Measurements from ENCODE around the gene TPGS1. TPM values are rescaled to one million over a fixed set of nuclear protein-coding genes. Genes with fewer than 3 reads are reported as not detected.
A peak's percentile ranks its signal among the peaks of the same experiment; 100 is the strongest.
"Not testable (repeated sequence)": the region's sequence is repeated elsewhere in the genome, so short reads cannot be mapped to it uniquely, and the experiment has no call there.

The TPGS1 gene
- total and polyA plus RNA-seq, 3 donors from 2014 or later = 5.4 to 104 (median 98.5) TPM

- H3K36me3 ChIP-seq (ENCODE audit: low read depth, missing control alignments) = no peaks in the 10 kb centered on the region
- DNase-seq = no peak
- H3K9me3 ChIP-seq = no peaks in the 10 kb centered on the region
- H3K4me1 ChIP-seq = peaks cover 6% of the 10 kb centered on the region
- 76 to 78% methylated on average over 23 to 26 of the region's 26 CpGs for WGBS, 2 donors
- intact Hi-C loops (cut with DNase I; ENCODE audit: low total_unique reads) = no loop called here
- H3K4me3 ChIP-seq = no peak overlapping the region
- H3K27ac ChIP-seq = no peak overlapping the region
- TF ChIP-seq CTCF (IDR thresholded peaks at IDR 0.05) (no peak), POLR2A (IDR thresholded peaks at IDR 0.05) (no peak)
- H3K27me3 ChIP-seq = no peaks in the 10 kb centered on the region
These were observed 28.9 kb upstream of the TPGS1 start for GRCh38 chr19:478236-478903.

- no peak overlapping the region for H3K4me3 ChIP-seq
- H3K27ac ChIP-seq = no peak overlapping the region
- no peak for DNase-seq
- TF ChIP-seq CTCF (IDR thresholded peaks at IDR 0.05) (no peak), POLR2A (IDR thresholded peaks at IDR 0.05) (no peak)
- no peaks in the 10 kb centered on the region for H3K27me3 ChIP-seq
- H3K4me1 ChIP-seq = peaks cover 6% of the 10 kb centered on the region
- no peaks in the 10 kb centered on the region for H3K36me3 ChIP-seq (ENCODE audit: low read depth, missing control alignments)
- WGBS, 2 donors = 66 to 69% methylated on average over 14 of the region's 14 CpGs
- intact Hi-C loops (cut with DNase I; ENCODE audit: low total_unique reads) = no loop called here
- no peaks in the 10 kb centered on the region for H3K9me3 ChIP-seq
These were observed 28.3 kb upstream of the TPGS1 start for GRCh38 chr19:478976-479375.

GRCh38 chr19:480016-480855, 27.1 kb upstream of the TPGS1 start:
- 27 to 28% methylated on average over 36 of the region's 36 CpGs for WGBS, 2 donors
- peak; percentile 90 for DNase-seq
- Histone ChIP-seq H3K9me3 (no peaks in the 10 kb centered on the region), H3K27ac (peak overlapping the region; percentile 50 to 61), H3K4me1 (peaks cover 7% of the 10 kb centered on the region), H3K4me3 (no peak overlapping the region), H3K36me3 (ENCODE audit: low read depth, missing control alignments) (no peaks in the 10 kb centered on the region), H3K27me3 (no peaks in the 10 kb centered on the region)
- TF ChIP-seq CTCF (IDR thresholded peaks at IDR 0.05) = peak; percentile 42 to 66 (median 47)
- no peak for TF ChIP-seq POLR2A (IDR thresholded peaks at IDR 0.05)
- intact Hi-C loops (cut with DNase I; ENCODE audit: low total_unique reads) = no loop called here

GRCh38 chr19:481100-481499, 26.2 kb upstream of the TPGS1 start:
- H3K9me3 ChIP-seq; H3K4me3 ChIP-seq; H3K36me3 ChIP-seq (ENCODE audit: low read depth, missing control alignments); intact Hi-C loops (cut with DNase I; ENCODE audit: low total_unique reads); H3K27ac ChIP-seq; DNase-seq; H3K27me3 ChIP-seq: not testable (repeated sequence)
- peaks cover 10% of the 10 kb centered on the region for H3K4me1 ChIP-seq
- 89 to 91% methylated on average over 3 of the region's 3 CpGs for WGBS, 2 donors

- H3K9me3 ChIP-seq = no peaks in the 10 kb centered on the region
- TF ChIP-seq CTCF (IDR thresholded peaks at IDR 0.05) = no peak
- TF ChIP-seq POLR2A (IDR thresholded peaks at IDR 0.05) = no peak
- WGBS, 2 donors = 64 to 75% methylated on average over 17 to 20 of the region's 20 CpGs
- H3K27ac ChIP-seq = no peak overlapping the region
- DNase-seq = no peak
- no peak overlapping the region for H3K4me3 ChIP-seq
- intact Hi-C loops (cut with DNase I; ENCODE audit: low total_unique reads) = no loop called here
- H3K36me3 ChIP-seq (ENCODE audit: low read depth, missing control alignments) = no peaks in the 10 kb centered on the region
- no peaks in the 10 kb centered on the region for H3K27me3 ChIP-seq
- H3K4me1 ChIP-seq = peaks cover 10% of the 10 kb centered on the region
These were observed 24.9 kb upstream of the TPGS1 start for GRCh38 chr19:482186-483041.

All from testis (tissue), 3 donors.